BJ (cell line): ENCODE measurements around the gene CNN2. TPM values are rescaled to one million over a fixed set of nuclear protein-coding genes. Genes with fewer than 3 reads are reported as not detected.

Source experiments
- CTCF ChIA-PET: fragments of 350-600 bp; formaldehyde crosslinking; extraction: SDS; loops from one replicate; lab custom pipeline; 2021; ENCODE audit warnings: antibody characterized with exemption, inconsistent platforms; lab: Yijun Ruan, JAX
- POLR2A ChIA-PET: fragments of 300-600 bp; sonication (Branson Sonifier 250); formaldehyde crosslinking; extraction: SDS; loops from one replicate; lab custom pipeline; 2021; ENCODE audit warnings: antibody characterized with exemption; lab: Charles Lee
- DNase-seq: peaks from one replicate; pipeline ENCODE4 v3.0.0-alpha.2; 2011; ENCODE audit warnings: low read depth
- H3K27me3 ChIP-seq: 2 replicates; pipeline ENCODE4 v1.6.0; 2011; ENCODE audit warnings: low read length; ENCODE audit not compliant: control insufficient read depth, insufficient read depth
- H3K36me3 ChIP-seq: 2 replicates; pipeline ENCODE4 v1.5.1; 2011; ENCODE audit warnings: low read length; ENCODE audit not compliant: control insufficient read depth, insufficient read depth
- H3K4me3 ChIP-seq: 2 replicates; pipeline ENCODE4 v1.5.1; 2011; ENCODE audit warnings: low read depth, mild to moderate bottlenecking, control low read depth, low read length
- polyA plus RNA-seq: library from polyadenylated mRNA; depleted of rRNA; stranded (reverse); fragments of >200 nt; gene quantifications from 2 replicates; pipeline ENCODE4 v1.2.3, GENCODE V29; 2011
- TF ChIP-seq, protein P1 (sequence below): IDR thresholded peaks from 2 replicates; pipeline ENCODE4 v1.5.1; 2011; ENCODE audit warnings: low read depth, mild to moderate bottlenecking, control low read depth, inconsistent platforms, low read length, moderate library complexity; ENCODE audit not compliant: insufficient read depth

The CNN2 gene
- polyA plus RNA-seq, 1 experiment: 529 TPM

DNA sequence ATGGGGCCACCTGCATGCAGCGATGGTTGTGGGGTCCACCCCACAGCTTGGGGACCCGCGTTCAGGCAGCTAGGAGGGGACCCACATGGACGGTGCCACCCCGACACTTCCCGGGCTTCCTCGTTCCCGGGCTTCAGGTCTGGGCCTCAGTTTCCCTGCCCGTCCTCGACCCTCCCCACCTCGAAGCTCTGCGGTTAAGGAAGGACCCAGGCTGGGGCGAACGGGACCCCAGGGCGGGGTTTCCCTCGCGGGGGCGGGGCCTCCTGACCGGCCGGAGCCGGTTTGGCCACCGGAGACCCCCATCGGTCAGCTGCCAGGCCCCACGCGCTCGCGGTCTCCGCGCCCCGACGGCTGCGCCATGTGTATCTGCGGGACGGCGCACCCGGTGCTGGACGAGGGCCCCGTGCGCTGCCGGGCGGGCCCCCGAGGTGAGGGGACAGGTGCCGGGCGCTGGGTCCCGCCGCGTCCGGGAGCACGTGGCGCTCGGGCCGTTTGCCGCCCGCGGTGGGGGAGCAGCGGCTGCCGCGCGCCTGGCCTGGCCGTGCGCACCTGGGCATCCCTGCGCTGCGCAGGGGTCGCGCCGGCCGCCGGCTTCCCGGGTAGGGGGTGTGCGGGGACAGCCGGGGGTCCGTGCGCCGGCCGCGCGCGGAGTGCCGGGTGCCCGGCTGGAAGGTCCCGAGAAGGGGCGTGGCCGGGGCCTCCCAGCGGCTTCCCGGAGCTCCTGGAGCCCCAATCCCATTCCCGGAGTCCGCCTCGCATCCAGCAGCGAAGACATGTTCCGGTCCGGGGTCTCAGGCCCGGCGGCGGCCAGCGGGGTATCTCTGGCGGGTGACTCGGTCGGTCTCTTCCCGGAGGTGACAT, 44.8 kb downstream of the CNN2 start:
- TF ChIP-seq, protein P1, sequence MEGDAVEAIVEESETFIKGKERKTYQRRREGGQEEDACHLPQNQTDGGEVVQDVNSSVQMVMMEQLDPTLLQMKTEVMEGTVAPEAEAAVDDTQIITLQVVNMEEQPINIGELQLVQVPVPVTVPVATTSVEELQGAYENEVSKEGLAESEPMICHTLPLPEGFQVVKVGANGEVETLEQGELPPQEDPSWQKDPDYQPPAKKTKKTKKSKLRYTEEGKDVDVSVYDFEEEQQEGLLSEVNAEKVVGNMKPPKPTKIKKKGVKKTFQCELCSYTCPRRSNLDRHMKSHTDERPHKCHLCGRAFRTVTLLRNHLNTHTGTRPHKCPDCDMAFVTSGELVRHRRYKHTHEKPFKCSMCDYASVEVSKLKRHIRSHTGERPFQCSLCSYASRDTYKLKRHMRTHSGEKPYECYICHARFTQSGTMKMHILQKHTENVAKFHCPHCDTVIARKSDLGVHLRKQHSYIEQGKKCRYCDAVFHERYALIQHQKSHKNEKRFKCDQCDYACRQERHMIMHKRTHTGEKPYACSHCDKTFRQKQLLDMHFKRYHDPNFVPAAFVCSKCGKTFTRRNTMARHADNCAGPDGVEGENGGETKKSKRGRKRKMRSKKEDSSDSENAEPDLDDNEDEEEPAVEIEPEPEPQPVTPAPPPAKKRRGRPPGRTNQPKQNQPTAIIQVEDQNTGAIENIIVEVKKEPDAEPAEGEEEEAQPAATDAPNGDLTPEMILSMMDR: no peak
- CTCF ChIA-PET: interaction anchor here (2.6 kb wide), 1 partner anchor 10 kb away, joined by 12 read pairs; no protein-coding TSS in a partner anchor
- DNase-seq: no peak
- Histone ChIP-seq H3K4me3 (no peak overlapping the region), H3K36me3 (no peaks in the 10 kb centered on the region; the same call in 1 of the 2 replicates), H3K27me3 (peaks cover 9% of the 10 kb centered on the region)
- POLR2A ChIA-PET: no interaction called here

DNA sequence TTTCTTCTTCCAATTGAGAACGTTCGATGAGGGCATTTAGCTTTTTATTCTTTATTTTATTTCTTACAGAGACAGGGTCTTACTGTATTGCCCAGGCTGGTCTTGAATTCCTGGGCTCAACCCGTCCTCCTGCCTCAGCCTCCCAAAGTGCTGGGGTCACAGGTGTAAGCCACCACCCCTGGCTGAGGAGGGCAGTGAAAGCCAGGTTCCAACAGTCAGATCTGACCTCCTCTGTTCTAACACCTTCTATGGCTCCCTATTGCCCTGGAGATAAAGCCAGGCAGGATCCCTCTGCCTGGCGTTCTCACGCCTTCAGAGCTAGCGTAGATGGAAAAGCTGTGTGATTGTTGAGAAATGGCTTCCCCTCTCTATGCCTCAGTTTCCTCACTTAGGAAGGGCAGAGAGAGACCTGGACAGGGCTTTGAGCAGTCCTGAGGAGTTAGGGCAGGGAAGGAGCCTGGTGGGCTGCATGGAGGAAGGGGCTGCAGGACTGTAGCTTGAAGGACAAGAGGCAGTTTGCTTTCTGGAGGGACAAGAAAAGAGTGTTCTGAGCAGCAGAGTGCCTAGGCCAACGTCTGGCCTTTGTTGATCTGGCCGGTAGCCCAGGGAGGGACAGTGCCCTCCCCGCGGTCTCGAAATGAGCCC, 46.1 kb downstream of the CNN2 start:
- no peaks in the 10 kb centered on the region; the same call in 1 of the 2 replicates for H3K36me3 ChIP-seq
- H3K27me3 ChIP-seq: peaks cover 7% of the 10 kb centered on the region
- TF ChIP-seq, protein P1: no peak
- no peak for DNase-seq
- no peak overlapping the region for H3K4me3 ChIP-seq
- ChIA-PET CTCF (interaction anchor here (2.6 kb wide), 1 partner anchor 9 kb away, joined by 12 read pairs; no protein-coding TSS in a partner anchor), POLR2A (no interaction called here)

DNA sequence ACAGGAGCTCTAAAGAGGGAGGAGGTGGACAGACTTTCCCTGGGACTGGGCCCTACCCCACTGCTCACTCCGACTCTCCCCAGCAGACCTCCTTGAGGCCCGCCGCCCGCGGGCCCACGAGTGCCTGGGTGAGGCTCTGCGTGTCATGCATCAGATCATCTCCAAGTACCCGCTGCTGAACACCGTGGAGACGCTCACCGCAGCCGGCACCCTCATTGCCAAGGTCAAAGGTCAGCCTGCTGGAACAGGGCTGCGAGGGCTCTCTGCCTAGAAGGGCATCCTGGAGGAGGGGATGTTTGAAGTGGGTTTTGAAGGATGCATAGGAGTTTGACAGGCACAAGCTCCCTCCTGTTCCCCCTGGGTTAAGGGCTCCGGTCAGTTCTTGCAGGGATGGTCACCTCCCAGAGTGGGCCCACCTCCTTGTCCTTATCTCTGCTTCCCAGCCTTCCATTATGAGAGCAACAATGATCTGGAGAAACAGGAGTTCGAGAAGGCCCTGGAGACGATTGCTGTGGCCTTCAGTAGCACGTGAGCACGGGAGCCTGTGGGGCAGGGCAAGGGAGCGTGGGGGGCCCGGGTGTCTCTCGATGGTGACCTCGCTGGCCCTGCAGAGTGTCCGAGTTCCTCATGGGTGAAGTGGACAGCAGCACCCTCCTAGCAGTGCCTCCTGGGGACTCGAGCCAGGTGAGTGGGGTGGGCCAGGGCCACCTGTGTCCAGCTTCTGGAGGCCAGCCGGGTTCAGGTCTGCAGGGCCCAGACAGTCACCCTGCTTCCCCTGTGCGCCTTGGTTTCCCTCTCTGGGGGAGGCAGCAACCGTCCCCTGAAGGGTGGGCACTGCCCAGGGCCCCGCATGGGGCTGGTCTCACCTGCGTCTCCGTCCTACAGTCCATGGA, 46.9 kb downstream of the CNN2 start:
- CTCF ChIA-PET: no interaction called here
- no peak for DNase-seq
- POLR2A ChIA-PET: no interaction called here
- Histone ChIP-seq H3K27me3 (peaks cover 6% of the 10 kb centered on the region), H3K4me3 (no peak overlapping the region), H3K36me3 (no peaks in the 10 kb centered on the region; the same call in 1 of the 2 replicates)
- TF ChIP-seq, protein P1: no peak

DNA sequence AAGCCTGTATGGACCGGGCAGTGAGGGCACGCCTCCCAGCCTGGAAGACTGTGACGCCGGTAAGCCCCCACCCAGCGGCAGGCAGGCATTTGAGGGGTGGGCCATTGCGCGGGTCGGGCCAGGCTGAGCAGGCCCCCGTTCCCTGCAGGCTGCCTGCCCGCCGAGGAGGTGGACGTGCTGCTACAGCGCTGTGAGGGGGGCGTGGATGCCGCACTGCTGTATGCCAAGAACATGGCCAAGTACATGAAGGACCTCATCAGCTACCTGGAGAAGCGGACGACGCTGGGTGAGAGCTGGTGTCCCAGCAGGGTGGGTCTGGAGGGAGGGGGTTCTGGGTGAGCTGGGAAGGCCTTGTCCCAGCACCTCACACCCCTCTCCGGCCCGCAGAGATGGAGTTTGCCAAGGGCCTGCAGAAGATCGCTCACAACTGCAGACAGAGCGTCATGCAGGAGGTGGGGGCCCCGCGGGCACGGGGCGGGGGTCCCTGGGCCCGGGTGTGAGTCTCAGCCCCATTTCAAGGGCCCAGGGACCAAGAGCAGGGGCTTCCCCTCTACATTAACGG, 47.6 kb downstream of the CNN2 start:
- ChIA-PET CTCF (interaction anchor here (2.2 kb wide), 1 partner anchor 9 kb away, joined by 10 read pairs; no protein-coding TSS in a partner anchor), POLR2A (no interaction called here)
- DNase-seq: no peak

More for the DNA sequence above, 47.6 kb downstream of the CNN2 start:
- TF ChIP-seq, protein P1: no peak
- Histone ChIP-seq H3K4me3 (no peak overlapping the region), H3K36me3 (no peaks in the 10 kb centered on the region; the same call in 1 of the 2 replicates), H3K27me3 (peaks cover 6% of the 10 kb centered on the region)
